K562 (cell line): ENCODE data around the gene MRPL38. TPM values are rescaled to one million over a fixed set of nuclear protein-coding genes. Genes with fewer than 3 reads are reported as not detected.

Source experiments
- CHCHD3 ChIP-seq: fragments of 250-450 bp; sonication (Bioruptor Pico); IDR thresholded peaks from 2 replicates; pipeline ENCODE4 v2.1.2; 2022; ENCODE audit warnings: mild to moderate bottlenecking
- EP400 ChIP-seq: fragments of 450-650 bp; IDR thresholded peaks from 2 replicates; pipeline ENCODE4 v1.6.1; 2017; ENCODE audit warnings: antibody characterized with exemption, mild to moderate bottlenecking, moderate library complexity
- FUS ChIP-seq: fragments of 200-400 bp; formaldehyde crosslinking; optimal IDR thresholded peaks from 2 replicates; pipeline ENCODE3; 2017; ENCODE audit warnings: low read depth, low read length
- GATA2 ChIP-seq: sonication (generic); formaldehyde crosslinking; IDR thresholded peaks from 2 replicates; pipeline ENCODE4 v1.4.0; 2020; ENCODE audit warnings: mild to moderate bottlenecking, missing genetic modification reagents
- GATAD2B ChIP-seq: fragments of 450-650 bp; IDR thresholded peaks from 2 replicates; pipeline ENCODE4 v1.6.1; 2017; ENCODE audit warnings: mild to moderate bottlenecking, borderline replicate concordance
- GTF2E2 ChIP-seq: fragments of 200-800 bp; sonication (Bioruptor generic); IDR thresholded peaks from 2 replicates; pipeline ENCODE4 v1.6.1; 2016; ENCODE audit warnings: missing genetic modification characterization, missing compliant biosample characterization
- IRF2 ChIP-seq: sonication (generic); formaldehyde crosslinking; IDR thresholded peaks from 2 replicates; pipeline ENCODE4 v1.8.1; 2022; ENCODE audit warnings: mild to moderate bottlenecking, missing genetic modification reagents
- MCM5 ChIP-seq: fragments of 450-650 bp; IDR thresholded peaks from 2 replicates; pipeline ENCODE4 v1.6.1; 2016; ENCODE audit warnings: low read depth
- NFATC3 ChIP-seq: fragments of 450-650 bp; IDR thresholded peaks from 2 replicates; pipeline ENCODE4 v1.6.1; 2017; ENCODE audit warnings: mild to moderate bottlenecking
- NR3C1 ChIP-seq: sonication (generic); formaldehyde crosslinking; IDR thresholded peaks from 2 replicates; pipeline ENCODE4 v1.8.1; 2022; ENCODE audit warnings: missing genetic modification reagents
- PHF21A ChIP-seq: fragments of 450-650 bp; IDR thresholded peaks from 2 replicates; pipeline ENCODE4 v1.6.1; 2017; ENCODE audit warnings: low read depth, borderline replicate concordance
- POLR2A ChIP-seq: fragments of 450-650 bp; conservative IDR thresholded peaks from 2 replicates; pipeline ENCODE4 v1.6.1; 2016
- PRMT5 ChIP-seq: sonication (generic); formaldehyde crosslinking; IDR thresholded peaks from 2 replicates; pipeline ENCODE4 v1.5.0; 2020; ENCODE audit warnings: missing genetic modification reagents
- PRPF4 ChIP-seq: fragments of 200-400 bp; formaldehyde crosslinking; IDR thresholded peaks from one replicate; pipeline ENCODE4 v1.6.1; 2017; ENCODE audit warnings: low read length, low read depth, mild to moderate bottlenecking; ENCODE audit not compliant: insufficient read depth, poor library complexity, severe bottlenecking
- PTBP1 ChIP-seq: fragments of 200-400 bp; formaldehyde crosslinking; IDR thresholded peaks from 2 replicates; pipeline ENCODE4 v1.6.1; 2017; ENCODE audit warnings: low read depth, low read length
- RBBP5 ChIP-seq: fragments of 200-600 bp; sonication (generic); IDR thresholded peaks from 2 replicates; pipeline ENCODE4 v1.6.1; 2012; ENCODE audit warnings: borderline replicate concordance, mild to moderate bottlenecking, low read length, control low read depth, inconsistent platforms; ENCODE audit not compliant: insufficient read depth, poor library complexity, severe bottlenecking
- RHOXF2B ChIP-seq: fragments of 250-450 bp; sonication (Bioruptor Pico); conservative IDR thresholded peaks from 2 replicates; pipeline ENCODE4 v1.5.1; 2021
- THAP7 ChIP-seq: fragments of 250-450 bp; sonication (Bioruptor Pico); IDR thresholded peaks from 2 replicates; pipeline ENCODE4 v1.5.0; 2021
- XRCC4 ChIP-seq: IDR thresholded peaks from one replicate; pipeline ENCODE4 v1.6.1; 2011; ENCODE audit not compliant: insufficient read depth, insufficient read length; ENCODE audit errors: extremely low read depth
- ZBTB49 ChIP-seq: sonication (generic); formaldehyde crosslinking; IDR thresholded peaks from 2 replicates; pipeline ENCODE4 v1.8.0; 2022; ENCODE audit warnings: missing genetic modification reagents, mild to moderate bottlenecking, borderline replicate concordance
- ZNF146 ChIP-seq: IDR thresholded peaks from one replicate; pipeline ENCODE4 v1.6.1; 2018; ENCODE audit warnings: missing compliant biosample characterization; ENCODE audit not compliant: unreplicated experiment
- ZNF311 ChIP-seq: fragments of 250-450 bp; sonication (Bioruptor Pico); IDR thresholded peaks from 2 replicates; pipeline ENCODE4 v1.4.0; 2020; ENCODE audit warnings: mild to moderate bottlenecking, moderate library complexity
- ZNF398 ChIP-seq: fragments of 250-450 bp; sonication (Bioruptor Pico); IDR thresholded peaks from 2 replicates; pipeline ENCODE4 v1.8.0; 2021; ENCODE audit warnings: moderate library complexity, mild to moderate bottlenecking, inconsistent platforms
- ZNF431 ChIP-seq: sonication (generic); formaldehyde crosslinking; IDR thresholded peaks from 2 replicates; pipeline ENCODE4 v1.8.0; 2022; ENCODE audit warnings: mild to moderate bottlenecking, missing genetic modification reagents
- ZNF583 ChIP-seq: fragments of 250-450 bp; sonication (Bioruptor Pico); IDR thresholded peaks from 2 replicates; pipeline ENCODE4 v1.4.0; 2020
- ZNF589 ChIP-seq: fragments of 200-800 bp; sonication (Bioruptor generic); IDR thresholded peaks from 2 replicates; pipeline ENCODE4 v1.6.1; 2016; ENCODE audit warnings: low read depth, missing genetic modification characterization, missing compliant biosample characterization
- ZNF668 ChIP-seq: fragments of 250-450 bp; sonication (Bioruptor Pico); IDR thresholded peaks from 2 replicates; pipeline ENCODE4 v1.8.0; 2022; ENCODE audit warnings: mild to moderate bottlenecking, inconsistent platforms
- polyA plus RNA-seq, 8 experiments: library from polyadenylated mRNA; depleted of rRNA in 4 of 8; stranded (reverse) in 5 of 8; unstranded in 3 of 8; fragments of >200 nt; fragmentation: Nextera tagmentation in 2 of 8; fragmentation: Illumina TruSeq in 1 of 8; extraction: Ambion mirVana in 2 of 8; extraction: Trizol in 1 of 8; gene quantifications; 2 replicates each; pipeline versions ENCODE4 v1.2.1 to v1.2.3, GENCODE V29; 2011 to 2014; ENCODE audit warnings: inconsistent platforms in 1 of 8, missing spikeins in 1 of 8
- total RNA-seq, 7 experiments: library from RNA; depleted of rRNA in 6 of 7; stranded (reverse); fragments of >200 nt in 6 of 7; fragmentation: Illumina TruSeq in 2 of 7; extraction: Trizol in 2 of 7; gene quantifications; 2 replicates each; pipeline versions ENCODE4 v1.2.1 to v1.2.3, GENCODE V29; 2011 to 2021; ENCODE audit warnings: low replicate concordance in 1 of 7

Gene MRPL38
- total and polyA plus RNA-seq, 9 of the 15 experiments (the other 6 are each of a cell fraction or from before 2014, with no cell fraction given): 4.5 to 154 (median 48.5) TPM

- no peak for TF ChIP-seq ZNF398 (CRISPR knock-in tag)
- TF ChIP-seq GATAD2B: no peak
- 0 out of 2 replicates have a peak, but pooled peaks have one; percentile 55 for TF ChIP-seq RHOXF2B (CRISPR knock-in tag)
- peak; percentile 98 for TF ChIP-seq POLR2A
- TF ChIP-seq ZNF589 (CRISPR knock-in tag): peak; percentile 84
- no peak for TF ChIP-seq ZNF311 (CRISPR knock-in tag)
- no peak for TF ChIP-seq IRF2 (CRISPR knock-in tag)
- TF ChIP-seq CHCHD3 (CRISPR knock-in tag): no peak
- no peak for TF ChIP-seq FUS
- TF ChIP-seq ZNF668: no peak
- peak; percentile 58 for TF ChIP-seq RBBP5
- TF ChIP-seq ZNF431 (CRISPR knock-in tag): no peak
- no peak for TF ChIP-seq PHF21A
- TF ChIP-seq PRMT5 (CRISPR knock-in tag): no peak
- no peak for TF ChIP-seq MCM5
- TF ChIP-seq XRCC4: no peak
- no peak for TF ChIP-seq ZNF146 (CRISPR knock-in tag)
- TF ChIP-seq GTF2E2: no peak; the same call in 1 of the 2 replicates
- TF ChIP-seq ZNF583 (CRISPR knock-in tag): no peak; the same call in 1 of the 2 replicates
- no peak for TF ChIP-seq THAP7 (CRISPR knock-in tag)
- TF ChIP-seq PTBP1: no peak
- no peak for TF ChIP-seq ZBTB49 (CRISPR knock-in tag)
- no peak for TF ChIP-seq NFATC3
- peak; percentile 46 for TF ChIP-seq PRPF4
- TF ChIP-seq GATA2 (CRISPR knock-in tag): no peak
- TF ChIP-seq NR3C1 (CRISPR knock-in tag): no peak
- peak; percentile 88 for TF ChIP-seq EP400
Measured at GRCh38 chr17:75855310-75856061, 49.2 kb downstream of the MRPL38 start, which contains the start of gene WBP2 (continued).
